Transverse colon (tissue), 4 donors: ENCODE data around the gene TLE3. TPM values are rescaled to one million over a fixed set of nuclear protein-coding genes. Genes with fewer than 3 reads are reported as not detected.

ENCODE experiments used
- DNase-seq: peaks from one replicate; pipeline ENCODE4 v3.0.0-alpha.2; 2019
- H3K27ac ChIP-seq, 4 donors: fragments of 200-600 bp; sonication (generic); 2 replicates each; pipeline ENCODE4 v1.5.1; 2016 to 2018; ENCODE audit warnings: inconsistent platforms in 4 of 4
- H3K27me3 ChIP-seq: fragments of 200-600 bp; sonication (generic); 2 replicates; pipeline ENCODE4 v1.5.1; 2017; ENCODE audit warnings: inconsistent platforms
- H3K36me3 ChIP-seq, 4 donors: fragments of 200-600 bp; sonication (generic); 2 replicates each; pipeline ENCODE4 v1.5.1; 2017 to 2019; ENCODE audit warnings: inconsistent platforms in 4 of 4
- H3K4me1 ChIP-seq, 4 donors: fragments of 200-600 bp; sonication (generic); 2 replicates each; pipeline ENCODE4 v1.5.1; 2017 to 2020; ENCODE audit warnings: inconsistent platforms in 4 of 4
- H3K4me3 ChIP-seq, 4 donors: fragments of 200-600 bp; sonication (generic); 1 replicate in 1 of 4; 2 replicates in 3 of 4; pipeline versions ENCODE4 v1.5.1 to v1.6.1; 2017 to 2019; ENCODE audit warnings: inconsistent platforms in 4 of 4
- H3K9me3 ChIP-seq, 2 donors: fragments of 200-600 bp; sonication (generic); 2 replicates each; pipeline ENCODE4 v1.5.1; 2017 to 2019; ENCODE audit warnings: inconsistent platforms in 2 of 2
- EP300 ChIP-seq: sonication (generic); formaldehyde crosslinking; IDR thresholded peaks from one replicate; pipeline ENCODE4 v1.6.1; 2017; ENCODE audit warnings: antibody characterized with exemption, low read depth
- POLR2A ChIP-seq: fragments of 450-650 bp; IDR thresholded peaks from one replicate; pipeline ENCODE4 v1.6.1; 2016; ENCODE audit warnings: antibody characterized with exemption, mild to moderate bottlenecking, moderate library complexity
- POLR2AphosphoS5 ChIP-seq, 3 donors: sonication (generic); formaldehyde crosslinking; IDR thresholded peaks; one replicate each; pipeline ENCODE4 v1.6.1; 2016; ENCODE audit warnings: antibody characterized with exemption in 3 of 3
- WGBS, 2 donors: methylation state at CpG; one replicate each; pipeline ENCODE4 v1.1.5; 2018; ENCODE audit warnings: low coverage in 1 of 2; 5-methylcytosine and 5-hydroxymethylcytosine counted together
- in situ Hi-C, 4 donors: fragments of 200-750 bp; cut with MboI; loops; one replicate each; pipeline versions ENCODE4 v1.15.0 to v1.15.1; 2017; ENCODE audit warnings: low sequenced_read_pairs in 3 of 4, low pct_ligation_motif_present in 1 of 4, low pct_unique_long_range_greater_than_20kb in 1 of 4
- intact Hi-C: fragments of 100-400 bp; cut with DNase I; formaldehyde crosslinking; loops from one replicate; pipeline ENCODE4 v1.15.1; 2023; ENCODE audit warnings: low total_unique reads
- total RNA-seq, 4 donors: library from RNA; depleted of rRNA; stranded (reverse); fragments of >200 nt; gene quantifications; one replicate each; pipeline ENCODE4 v1.1.0, GENCODE V29; 2016
- TF ChIP-seq, protein P1 (sequence below), 5 experiments: fragments of 200-600 bp in 3 of 5; fragments of 450-650 bp in 2 of 5; sonication (generic) in 3 of 5; IDR thresholded peaks; 1 replicate in 2 of 5; 2 replicates in 3 of 5; pipeline ENCODE4 v1.5.1; 2016 to 2017; ENCODE audit warnings: antibody characterized with exemption in 5 of 5, inconsistent platforms in 3 of 5, mild to moderate bottlenecking in 2 of 5, moderate library complexity in 1 of 5

Gene TLE3
- total RNA-seq, 4 donors from 2014 or later, result 49.8 to 223 (median 114) TPM

DNA sequence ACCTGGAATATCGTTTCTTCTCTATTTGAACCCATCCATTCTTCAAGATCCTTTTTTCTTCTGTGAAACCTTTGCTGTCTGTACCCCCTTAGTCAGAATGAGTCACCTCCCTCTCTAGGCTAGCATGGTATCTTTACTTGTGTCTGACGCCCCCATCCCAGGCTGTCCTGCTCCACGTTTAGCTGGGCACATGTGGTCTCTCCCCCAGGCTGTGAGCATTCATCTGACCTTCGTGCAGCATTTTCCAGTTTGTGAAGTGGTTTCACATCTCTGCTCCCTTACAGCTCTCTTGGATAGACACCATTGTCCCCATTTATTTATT is 14.3 kb upstream of the TLE3 start:
- WGBS, 2 donors, result 31 to 80% methylated on average over 1 to 3 of the region's 4 CpGs
- intact Hi-C loops (loop anchor here (5.0 kb wide), 1 partner anchor 40 kb away; no protein-coding TSS in a partner anchor), in situ Hi-C loops (no loop called here)
- Histone ChIP-seq H3K36me3 (no peaks in the 10 kb centered on the region), H3K27me3 (no peaks in the 10 kb centered on the region), H3K27ac (peak overlapping the region; percentile 78 to 82 (median 80)), H3K4me1 (peaks cover 5 to 14% (median 7%) of the 10 kb centered on the region in 4 donors), H3K9me3 (no peaks in the 10 kb centered on the region), H3K4me3 (no peak overlapping the region)
- TF ChIP-seq POLR2A (no peak), POLR2AphosphoS5 (IDR thresholded peaks at IDR 0.05) (no peak), EP300 (no peak)
- TF ChIP-seq, protein P1, sequence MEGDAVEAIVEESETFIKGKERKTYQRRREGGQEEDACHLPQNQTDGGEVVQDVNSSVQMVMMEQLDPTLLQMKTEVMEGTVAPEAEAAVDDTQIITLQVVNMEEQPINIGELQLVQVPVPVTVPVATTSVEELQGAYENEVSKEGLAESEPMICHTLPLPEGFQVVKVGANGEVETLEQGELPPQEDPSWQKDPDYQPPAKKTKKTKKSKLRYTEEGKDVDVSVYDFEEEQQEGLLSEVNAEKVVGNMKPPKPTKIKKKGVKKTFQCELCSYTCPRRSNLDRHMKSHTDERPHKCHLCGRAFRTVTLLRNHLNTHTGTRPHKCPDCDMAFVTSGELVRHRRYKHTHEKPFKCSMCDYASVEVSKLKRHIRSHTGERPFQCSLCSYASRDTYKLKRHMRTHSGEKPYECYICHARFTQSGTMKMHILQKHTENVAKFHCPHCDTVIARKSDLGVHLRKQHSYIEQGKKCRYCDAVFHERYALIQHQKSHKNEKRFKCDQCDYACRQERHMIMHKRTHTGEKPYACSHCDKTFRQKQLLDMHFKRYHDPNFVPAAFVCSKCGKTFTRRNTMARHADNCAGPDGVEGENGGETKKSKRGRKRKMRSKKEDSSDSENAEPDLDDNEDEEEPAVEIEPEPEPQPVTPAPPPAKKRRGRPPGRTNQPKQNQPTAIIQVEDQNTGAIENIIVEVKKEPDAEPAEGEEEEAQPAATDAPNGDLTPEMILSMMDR (IDR thresholded peaks at IDR 0.05), result no peak
- no peak for DNase-seq

DNA sequence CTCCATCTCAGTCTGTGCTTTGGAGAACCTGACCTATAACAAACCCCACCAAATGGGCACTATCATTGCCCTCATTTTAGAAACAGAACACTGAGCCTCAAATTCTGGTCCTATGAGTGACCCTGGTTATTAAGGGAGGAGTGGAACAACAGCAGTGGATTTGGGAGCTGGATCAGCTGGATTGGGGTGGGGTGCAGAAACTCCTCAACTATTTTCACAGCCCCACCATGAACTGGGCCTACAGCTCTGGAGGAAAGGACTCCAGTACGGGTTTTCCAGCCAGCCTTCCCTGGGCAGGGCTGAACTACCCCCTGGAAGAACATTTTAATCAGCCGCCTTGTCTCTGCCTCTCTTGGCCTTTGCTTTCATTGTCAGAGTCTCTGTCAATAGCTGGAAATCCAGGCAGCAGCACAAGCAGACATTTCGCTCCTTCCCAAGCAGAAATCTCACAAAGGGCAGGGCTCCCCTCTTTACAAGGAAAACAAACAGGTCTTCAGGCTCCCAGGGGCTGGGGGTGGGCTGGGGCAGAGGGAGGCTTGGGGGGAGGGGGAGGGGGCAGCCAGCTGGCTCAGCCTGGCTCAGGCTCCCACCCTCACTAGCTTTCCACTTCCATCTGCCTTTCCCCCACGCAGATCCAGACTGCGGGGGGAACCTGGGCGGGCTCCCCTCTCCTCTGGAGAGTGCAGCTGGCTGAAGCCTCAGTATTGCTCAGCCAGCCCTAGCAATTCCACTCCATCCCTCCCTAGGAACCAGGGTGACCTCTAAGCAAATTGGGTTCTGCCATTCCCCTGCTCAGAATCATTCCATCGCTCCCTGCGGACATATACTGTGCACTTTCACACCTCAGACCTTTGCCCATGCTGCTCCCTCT is 13.7 kb upstream of the TLE3 start:
- H3K4me3 ChIP-seq, result peak overlapping the region in 1 of 4 donors; percentile 21
- peaks cover 5 to 14% (median 7%) of the 10 kb centered on the region in 4 donors for H3K4me1 ChIP-seq
- 27 to 31% methylated on average over 2 to 8 of the region's 8 CpGs for WGBS, 2 donors
- peak overlapping the region; percentile 78 to 82 (median 80) for H3K27ac ChIP-seq
- intact Hi-C loops (loop anchor here (5.0 kb wide), 1 partner anchor 41 kb away; no protein-coding TSS in a partner anchor), in situ Hi-C loops (no loop called here)
- TF ChIP-seq, protein P1 (IDR thresholded peaks at IDR 0.05), result no peak
- no peak for TF ChIP-seq EP300
- peak; percentile 38 to 55 (median 53) for TF ChIP-seq POLR2AphosphoS5 (IDR thresholded peaks at IDR 0.05)
- no peak for TF ChIP-seq POLR2A
- peak; percentile 76 for DNase-seq
- H3K9me3 ChIP-seq, result no peaks in the 10 kb centered on the region
- H3K36me3 ChIP-seq, result no peaks in the 10 kb centered on the region
- H3K27me3 ChIP-seq, result no peaks in the 10 kb centered on the region

DNA sequence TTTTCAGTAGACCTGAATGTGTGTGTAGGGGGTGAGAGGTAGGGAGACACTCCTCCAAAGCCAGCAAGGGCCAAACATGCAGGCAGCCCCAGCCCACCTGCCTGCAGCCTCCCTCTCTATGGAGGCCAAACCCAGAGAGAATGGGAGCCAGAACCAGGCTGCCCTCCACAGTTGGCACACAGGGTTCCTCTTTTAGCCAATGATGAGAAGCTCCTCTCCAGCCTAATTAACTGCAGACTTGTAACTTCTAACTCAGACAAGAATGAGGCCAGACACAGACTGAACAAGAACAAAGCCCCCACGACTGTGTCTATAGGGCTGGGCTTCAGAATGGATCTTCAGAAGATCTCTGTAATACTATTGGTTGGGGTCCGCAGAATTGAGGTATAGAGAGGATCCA is 12.3 kb upstream of the TLE3 start:
- DNase-seq, result no peak
- in situ Hi-C loops (no loop called here), intact Hi-C loops (loop anchor here (5.0 kb wide), 1 partner anchor 42 kb away; no protein-coding TSS in a partner anchor)
- Histone ChIP-seq H3K27me3 (no peaks in the 10 kb centered on the region), H3K4me1 (peaks cover 5 to 14% (median 7%) of the 10 kb centered on the region in 4 donors), H3K27ac (no peak overlapping the region), H3K36me3 (no peaks in the 10 kb centered on the region), H3K4me3 (no peak overlapping the region), H3K9me3 (no peaks in the 10 kb centered on the region)
- WGBS, 2 donors, result 94% methylated on average over 2 of the region's 2 CpGs; no CpG with 5 or more reads in 1 of the 2 donors
- no peak for TF ChIP-seq POLR2A
- no peak for TF ChIP-seq EP300
- TF ChIP-seq POLR2AphosphoS5 (IDR thresholded peaks at IDR 0.05), result no peak
- TF ChIP-seq, protein P1 (IDR thresholded peaks at IDR 0.05), result no peak

DNA sequence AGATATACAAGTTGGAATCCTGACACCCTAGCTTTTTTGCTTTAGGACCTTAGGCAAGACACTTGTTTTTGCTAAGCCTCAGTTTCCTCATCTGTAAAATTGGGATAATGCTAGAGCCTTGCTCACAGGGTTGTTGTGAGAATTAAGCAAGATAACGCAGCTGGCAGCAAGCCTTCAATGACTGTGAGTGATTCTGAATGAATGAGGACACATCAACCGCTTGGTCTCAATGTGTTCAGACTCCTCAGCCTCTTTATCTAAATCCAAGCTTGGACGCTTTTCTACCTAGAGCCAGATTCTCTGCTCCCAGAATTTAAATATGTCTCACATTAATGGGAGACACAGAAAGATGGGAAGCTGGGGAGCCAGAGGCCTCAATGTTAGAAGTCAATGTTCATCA is 11.8 kb upstream of the TLE3 start:
- H3K4me1 ChIP-seq, result peaks cover 5 to 14% (median 7%) of the 10 kb centered on the region in 4 donors
- intact Hi-C loops, result no loop called here
- 90% methylated on average over 3 of the region's 3 CpGs; no CpG with 5 or more reads in 1 of the 2 donors for WGBS, 2 donors

More for the DNA sequence above, 11.8 kb upstream of the TLE3 start:
- Histone ChIP-seq H3K36me3 (no peaks in the 10 kb centered on the region), H3K27ac (no peak overlapping the region), H3K27me3 (no peaks in the 10 kb centered on the region), H3K4me3 (no peak overlapping the region), H3K9me3 (no peaks in the 10 kb centered on the region)
- in situ Hi-C loops, result no loop called here
- no peak for DNase-seq
- TF ChIP-seq EP300 (no peak), POLR2AphosphoS5 (IDR thresholded peaks at IDR 0.05) (no peak), POLR2A (no peak)
- TF ChIP-seq, protein P1 (IDR thresholded peaks at IDR 0.05), result no peak
